RWPE1 (cell line): Measurements from ENCODE around the gene SLC30A5.
"Not testable (repeated sequence)": the region's sequence is repeated elsewhere in the genome, so short reads cannot be mapped to it uniquely, and the experiment has no call there.

Source experiments
- CTCF ChIA-PET: fragments of 350-600 bp; sonication (Branson Sonifier 250); formaldehyde crosslinking; extraction: SDS; loops from one replicate; lab custom pipeline; 2021; lab: Yijun Ruan, JAX
- POLR2A ChIA-PET: fragments of 400-600 bp; formaldehyde crosslinking; extraction: SDS; loops from one replicate; lab custom pipeline; 2020; ENCODE audit warnings: antibody characterized with exemption; ENCODE audit not compliant: low non-redundant PET; lab: Yijun Ruan, JAX
- DNase-seq: peaks from one replicate; pipeline ENCODE4 v3.0.0; 2012; ENCODE audit warnings: low spot score
- H3K27ac ChIP-seq: fragments of 450-650 bp; 2 replicates; pipeline ENCODE4 v1.5.1; 2017
- TF ChIP-seq, protein P1 (sequence below): fragments of 450-650 bp; conservative IDR thresholded peaks from 2 replicates; pipeline ENCODE4 v1.5.1; 2017; ENCODE audit warnings: low read depth, mild to moderate bottlenecking

Gene SLC30A5

DNA sequence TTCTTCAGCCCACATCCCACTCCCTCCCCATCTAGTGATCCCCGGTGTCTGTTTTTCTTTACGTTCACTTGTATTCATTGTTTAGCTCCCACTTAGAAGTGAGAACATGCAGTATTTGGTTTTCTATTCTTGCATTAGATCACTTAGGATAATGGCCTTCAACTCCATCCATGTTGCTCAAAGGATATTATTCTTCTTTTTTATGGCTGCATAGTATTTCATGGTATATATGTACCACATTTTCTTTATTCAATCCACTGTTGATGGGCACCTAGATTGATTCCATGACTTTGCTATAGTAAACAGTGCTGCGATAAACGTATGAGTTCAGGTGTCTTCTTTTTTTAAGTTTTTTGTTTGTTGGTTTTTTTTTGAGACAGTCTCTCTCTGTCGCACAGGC is 44.0 kb downstream of the SLC30A5 start:
- POLR2A ChIA-PET, result no interaction called here
- DNase-seq, result no peak
- TF ChIP-seq, protein P1, sequence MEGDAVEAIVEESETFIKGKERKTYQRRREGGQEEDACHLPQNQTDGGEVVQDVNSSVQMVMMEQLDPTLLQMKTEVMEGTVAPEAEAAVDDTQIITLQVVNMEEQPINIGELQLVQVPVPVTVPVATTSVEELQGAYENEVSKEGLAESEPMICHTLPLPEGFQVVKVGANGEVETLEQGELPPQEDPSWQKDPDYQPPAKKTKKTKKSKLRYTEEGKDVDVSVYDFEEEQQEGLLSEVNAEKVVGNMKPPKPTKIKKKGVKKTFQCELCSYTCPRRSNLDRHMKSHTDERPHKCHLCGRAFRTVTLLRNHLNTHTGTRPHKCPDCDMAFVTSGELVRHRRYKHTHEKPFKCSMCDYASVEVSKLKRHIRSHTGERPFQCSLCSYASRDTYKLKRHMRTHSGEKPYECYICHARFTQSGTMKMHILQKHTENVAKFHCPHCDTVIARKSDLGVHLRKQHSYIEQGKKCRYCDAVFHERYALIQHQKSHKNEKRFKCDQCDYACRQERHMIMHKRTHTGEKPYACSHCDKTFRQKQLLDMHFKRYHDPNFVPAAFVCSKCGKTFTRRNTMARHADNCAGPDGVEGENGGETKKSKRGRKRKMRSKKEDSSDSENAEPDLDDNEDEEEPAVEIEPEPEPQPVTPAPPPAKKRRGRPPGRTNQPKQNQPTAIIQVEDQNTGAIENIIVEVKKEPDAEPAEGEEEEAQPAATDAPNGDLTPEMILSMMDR, result no peak
- CTCF ChIA-PET, result no interaction called here
- H3K27ac ChIP-seq, result no peak overlapping the region

DNA sequence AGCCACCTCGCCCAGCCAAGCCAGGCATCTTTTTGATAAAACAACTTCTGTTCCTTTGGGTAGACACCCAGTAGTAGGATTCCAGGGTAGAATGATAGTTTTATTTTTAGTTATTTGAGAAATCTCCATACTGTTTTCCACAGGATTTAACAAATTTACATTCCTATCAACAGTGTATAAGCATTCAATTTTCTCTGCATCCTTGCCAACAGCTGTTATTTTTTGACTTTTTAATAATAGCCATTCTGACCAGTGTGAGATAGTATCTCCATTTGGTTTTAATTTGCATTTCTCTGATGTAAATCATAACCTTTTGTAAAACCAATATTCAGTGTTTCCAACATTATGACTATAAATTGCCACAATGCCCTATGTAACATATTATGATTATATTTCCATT is 45.0 kb downstream of the SLC30A5 start:
- CTCF ChIA-PET, result no interaction called here
- DNase-seq, result no peak
- no peak overlapping the region for H3K27ac ChIP-seq
- POLR2A ChIA-PET, result no interaction called here
- TF ChIP-seq, protein P1, result no peak

DNA sequence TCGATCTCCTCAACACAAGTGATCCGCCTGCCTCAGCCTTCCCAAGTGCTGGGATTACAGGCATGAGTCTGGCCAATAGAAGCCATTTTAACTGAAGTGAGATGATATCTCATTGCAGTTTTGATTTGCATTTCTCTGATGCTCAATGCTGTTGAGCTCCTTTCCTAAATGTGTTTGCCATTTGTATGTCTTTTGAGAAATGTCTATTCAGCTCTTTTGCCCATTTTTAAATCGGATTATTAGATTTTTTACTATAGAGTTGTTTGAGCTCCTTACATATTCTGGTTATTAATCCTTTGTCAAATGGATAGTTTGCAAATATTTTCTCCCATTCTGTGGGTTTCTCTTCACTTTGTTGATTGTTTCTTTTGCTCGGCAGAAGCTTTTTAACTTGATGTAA is 46.4 kb downstream of the SLC30A5 start:
- DNase-seq, CTCF ChIA-PET, POLR2A ChIA-PET, H3K27ac ChIP-seq: not testable (repeated sequence)

DNA sequence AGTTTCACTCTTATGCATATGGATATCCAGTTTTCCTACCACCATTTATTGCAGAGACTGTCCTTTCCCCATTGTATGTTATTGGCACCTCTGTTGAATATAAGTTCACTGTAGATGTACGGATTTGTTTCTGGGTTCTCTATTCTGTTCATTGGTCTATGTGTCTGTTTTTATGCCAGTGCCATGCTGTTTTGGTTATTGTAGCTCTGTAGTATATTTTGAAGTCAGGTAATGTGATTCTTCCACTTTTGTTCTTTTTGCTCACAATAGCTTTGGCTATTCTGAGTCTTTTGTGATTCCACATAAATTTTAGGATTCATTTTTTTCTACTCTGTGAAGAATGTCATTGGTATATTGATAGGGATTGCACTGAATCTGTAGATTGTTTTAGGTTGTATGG is 47.0 kb downstream of the SLC30A5 start:
- no peak overlapping the region for H3K27ac ChIP-seq
- POLR2A ChIA-PET, result no interaction called here
- CTCF ChIA-PET, result interaction anchor here (0.7 kb wide), 1 partner anchor 253 kb away, joined by 5 read pairs; no protein-coding TSS in a partner anchor
- TF ChIP-seq, protein P1, result no peak
- no peak for DNase-seq

DNA sequence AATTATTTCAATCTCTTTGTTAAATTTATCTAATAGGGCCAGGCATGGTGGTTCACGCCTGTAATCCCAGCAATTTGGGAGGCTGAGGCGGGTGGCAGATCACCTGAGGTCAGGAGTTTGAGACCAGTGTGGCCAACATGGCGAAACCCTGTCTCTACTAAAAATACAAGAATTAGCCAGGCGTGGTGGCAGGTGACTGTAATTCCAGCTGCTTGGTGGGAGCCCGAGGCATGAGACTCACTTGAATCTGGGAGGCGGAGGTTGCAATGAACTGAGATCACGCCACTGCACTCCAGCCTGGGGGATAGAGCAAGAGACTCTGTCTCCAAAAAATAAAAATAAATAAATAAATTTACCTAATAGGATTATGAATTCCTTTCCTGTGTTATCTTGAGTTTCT is 54.8 kb downstream of the SLC30A5 start:
- H3K27ac ChIP-seq, CTCF ChIA-PET, POLR2A ChIA-PET, DNase-seq: not testable (repeated sequence)

DNA sequence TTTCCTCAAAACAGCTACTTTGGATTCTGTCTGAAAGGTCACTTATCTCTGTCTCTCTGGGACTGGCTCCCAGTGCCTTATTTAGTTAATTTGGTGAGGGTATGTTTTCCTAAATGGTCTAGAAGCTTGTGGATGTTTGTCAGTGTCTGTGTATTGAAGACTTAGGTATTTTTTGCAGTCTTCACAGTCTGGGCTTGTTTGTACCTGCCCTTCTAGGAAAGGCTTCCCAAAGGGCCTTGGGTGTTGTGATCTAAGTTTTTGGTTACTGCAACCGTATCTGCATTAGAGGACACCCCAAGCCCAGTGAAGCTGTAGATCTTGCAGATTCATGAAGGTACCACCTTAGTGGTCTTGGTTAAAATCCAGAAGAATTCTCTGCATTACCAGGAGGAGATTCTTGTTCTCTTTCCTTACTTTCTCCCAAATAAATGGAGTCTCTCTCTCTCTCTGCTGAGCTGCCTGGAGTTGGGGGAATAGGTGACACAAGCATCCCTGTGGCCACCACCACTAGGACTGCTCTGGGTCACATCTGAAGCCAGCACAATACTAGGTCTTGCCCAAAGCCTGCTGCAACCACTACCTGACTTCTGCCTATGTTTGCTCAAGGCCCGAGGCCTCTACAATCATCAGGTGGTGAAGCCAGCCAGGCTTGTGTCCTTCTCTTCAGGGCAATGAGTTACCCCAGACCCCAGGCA is 55.3 kb downstream of the SLC30A5 start:
- no peak for DNase-seq
- ChIA-PET POLR2A (no interaction called here), CTCF (no interaction called here)
- TF ChIP-seq, protein P1, result no peak
- no peak overlapping the region for H3K27ac ChIP-seq

DNA sequence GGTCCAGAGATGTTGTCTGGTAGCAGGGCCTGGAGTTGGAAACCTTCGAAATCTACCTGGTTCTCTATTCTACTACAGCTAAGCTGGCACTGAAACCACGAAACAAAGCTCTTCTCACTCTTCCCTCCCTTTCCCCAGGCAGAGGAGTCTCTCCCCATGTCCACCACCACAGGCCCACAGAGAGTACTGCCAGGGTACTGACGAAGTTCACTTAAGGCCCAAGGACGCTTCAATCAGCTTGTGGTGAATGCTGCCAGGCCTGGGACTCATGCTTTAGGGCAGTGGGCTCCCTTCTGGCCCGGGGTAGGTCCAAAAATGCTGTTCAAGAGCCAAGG is 55.8 kb downstream of the SLC30A5 start:
- POLR2A ChIA-PET, result no interaction called here
- no peak for DNase-seq
- CTCF ChIA-PET, result no interaction called here
- H3K27ac ChIP-seq, result no peak overlapping the region
- TF ChIP-seq, protein P1, result no peak

DNA sequence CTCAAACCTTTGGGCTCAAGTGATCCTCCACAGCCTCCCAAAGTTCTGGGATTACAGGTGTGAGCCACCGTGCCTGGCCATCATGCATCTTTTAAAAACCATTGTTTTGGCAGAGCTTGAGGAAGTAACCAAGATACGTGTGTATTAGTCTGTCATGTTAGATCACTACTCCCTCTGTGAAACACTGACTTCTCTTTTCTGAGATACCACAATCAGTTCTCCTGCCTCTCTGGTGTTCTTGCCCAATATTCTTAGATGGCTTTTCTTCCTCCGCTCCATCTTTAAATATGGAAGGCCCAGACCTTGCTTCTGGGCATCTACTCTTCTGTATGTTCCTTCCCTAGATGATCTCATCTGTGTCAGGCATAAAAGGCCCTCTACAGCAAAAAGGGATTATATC is 58.9 kb downstream of the SLC30A5 start:
- no peak for DNase-seq
- POLR2A ChIA-PET, result no interaction called here
- TF ChIP-seq, protein P1, result no peak
- CTCF ChIA-PET, result no interaction called here
- H3K27ac ChIP-seq, result no peak overlapping the region
